NCI-H1092 (cell line): Measurements from ENCODE around the gene SH3PXD2B.

Experiments used
- DNase-seq: peaks from one replicate; lab custom pipeline; 2025; lab: John Stamatoyannopoulos, UW

The SH3PXD2B gene

GRCh38 chr5:172436879-172437369 is 17.4 kb downstream of the SH3PXD2B start:
- DNase-seq = no peak

- DNase-seq = no peak
These were observed 18.0 kb downstream of the SH3PXD2B start for GRCh38 chr5:172436078-172436878.

- DNase-seq = no peak
These were observed 18.8 kb downstream of the SH3PXD2B start for GRCh38 chr5:172435362-172436077.

GRCh38 chr5:172434251-172434650 is 20.1 kb downstream of the SH3PXD2B start:
- DNase-seq = no peak

GRCh38 chr5:172433513-172433912 is 20.8 kb downstream of the SH3PXD2B start:
- DNase-seq = no peak

GRCh38 chr5:172433071-172433470 is 21.3 kb downstream of the SH3PXD2B start:
- DNase-seq = no peak

- DNase-seq = no peak
These were observed 24.0 kb downstream of the SH3PXD2B start for GRCh38 chr5:172430354-172430753.

- no peak for DNase-seq
These were observed 25.0 kb downstream of the SH3PXD2B start for GRCh38 chr5:172429201-172429940.

- DNase-seq = no peak
These were observed 25.8 kb downstream of the SH3PXD2B start for GRCh38 chr5:172428224-172429166.

GRCh38 chr5:172427202-172427601 is 27.1 kb downstream of the SH3PXD2B start:
- no peak for DNase-seq

GRCh38 chr5:172426086-172426485 is 28.2 kb downstream of the SH3PXD2B start:
- DNase-seq = no peak

- DNase-seq = no peak
These were observed 28.9 kb downstream of the SH3PXD2B start for GRCh38 chr5:172425402-172425801.

GRCh38 chr5:172424808-172425207 is 29.5 kb downstream of the SH3PXD2B start:
- DNase-seq = no peak

- DNase-seq = no peak
These were observed 30.2 kb downstream of the SH3PXD2B start for GRCh38 chr5:172424111-172424490.

GRCh38 chr5:172423379-172424110 is 30.8 kb downstream of the SH3PXD2B start:
- no peak for DNase-seq

GRCh38 chr5:172422255-172422654 is 32.1 kb downstream of the SH3PXD2B start:
- DNase-seq = no peak

GRCh38 chr5:172421020-172421419 is 33.3 kb downstream of the SH3PXD2B start:
- DNase-seq = no peak

GRCh38 chr5:172420235-172420939 is 33.9 kb downstream of the SH3PXD2B start:
- no peak for DNase-seq

- no peak for DNase-seq
These were observed 35.2 kb downstream of the SH3PXD2B start for GRCh38 chr5:172418862-172419814.
